ENCODE data around the gene CCR1.

DNA sequence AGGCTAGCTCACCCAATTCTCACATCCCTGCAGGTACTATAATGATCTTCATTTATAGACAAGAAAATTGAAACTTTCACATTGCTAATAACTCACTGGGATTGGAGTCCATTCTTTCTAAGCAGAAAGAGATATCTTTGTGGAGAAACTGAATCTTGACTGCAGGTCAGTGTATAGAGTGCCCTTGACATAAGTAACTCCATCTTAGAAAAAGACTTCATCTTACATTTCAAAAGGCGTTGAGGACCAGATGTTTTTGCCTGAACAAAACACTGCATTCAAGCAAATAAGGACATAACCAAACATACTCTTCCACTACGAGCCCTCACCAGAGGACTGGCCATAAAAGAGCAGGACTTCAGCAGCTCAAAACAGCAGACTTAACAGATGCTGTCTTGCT lies 27.3 kb upstream of the CCR1 start:
- no peak for TF ChIP-seq POLR2A (IDR thresholded peaks at IDR 0.05)
- TF ChIP-seq CTCF (IDR thresholded peaks at IDR 0.05) = no peak
- no peak for TF ChIP-seq EP300 (IDR thresholded peaks at IDR 0.05)
